ENCODE measurements around the gene PIANP.
A peak's percentile ranks its signal among the peaks of the same experiment; 100 is the strongest.

The PIANP gene

GRCh38 chr12:6703631-6704030, 3.0 kb upstream of the PIANP start:
- DNase-seq, result no peak

DNA sequence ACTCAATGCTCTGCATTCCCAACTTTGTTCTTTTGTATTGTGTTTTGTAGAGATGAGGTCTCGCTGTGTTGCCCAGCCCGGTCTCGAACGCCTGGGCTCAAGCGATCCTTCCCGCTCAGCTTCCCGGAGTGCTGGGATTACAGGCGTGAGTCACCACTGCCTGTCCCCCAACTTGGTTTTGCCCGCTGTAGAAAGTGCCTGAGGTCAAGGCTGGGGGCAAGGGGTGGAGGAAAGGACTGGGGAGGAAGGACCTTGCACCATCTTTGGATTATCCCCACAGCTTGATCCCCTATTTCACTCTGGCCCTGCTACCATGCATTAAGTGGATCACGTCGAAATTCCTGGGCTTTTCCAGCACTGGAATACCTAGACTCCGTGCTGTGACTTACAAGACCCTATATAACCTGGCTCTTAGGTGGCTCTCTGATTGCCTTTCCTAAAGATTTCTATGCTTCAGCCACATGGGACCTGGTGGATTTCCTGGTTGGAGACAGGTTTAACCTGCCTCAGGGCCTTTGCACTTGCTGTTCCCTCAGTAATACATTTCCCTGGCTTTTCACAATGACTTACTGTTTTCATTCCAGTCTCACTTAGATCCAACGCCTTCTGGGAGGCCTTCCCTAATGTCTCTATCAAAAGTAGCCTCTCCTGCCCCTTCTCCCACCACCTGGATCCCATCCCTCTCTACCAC, 608 bp upstream of the PIANP start:
- DNase-seq, result no peak

DNA sequence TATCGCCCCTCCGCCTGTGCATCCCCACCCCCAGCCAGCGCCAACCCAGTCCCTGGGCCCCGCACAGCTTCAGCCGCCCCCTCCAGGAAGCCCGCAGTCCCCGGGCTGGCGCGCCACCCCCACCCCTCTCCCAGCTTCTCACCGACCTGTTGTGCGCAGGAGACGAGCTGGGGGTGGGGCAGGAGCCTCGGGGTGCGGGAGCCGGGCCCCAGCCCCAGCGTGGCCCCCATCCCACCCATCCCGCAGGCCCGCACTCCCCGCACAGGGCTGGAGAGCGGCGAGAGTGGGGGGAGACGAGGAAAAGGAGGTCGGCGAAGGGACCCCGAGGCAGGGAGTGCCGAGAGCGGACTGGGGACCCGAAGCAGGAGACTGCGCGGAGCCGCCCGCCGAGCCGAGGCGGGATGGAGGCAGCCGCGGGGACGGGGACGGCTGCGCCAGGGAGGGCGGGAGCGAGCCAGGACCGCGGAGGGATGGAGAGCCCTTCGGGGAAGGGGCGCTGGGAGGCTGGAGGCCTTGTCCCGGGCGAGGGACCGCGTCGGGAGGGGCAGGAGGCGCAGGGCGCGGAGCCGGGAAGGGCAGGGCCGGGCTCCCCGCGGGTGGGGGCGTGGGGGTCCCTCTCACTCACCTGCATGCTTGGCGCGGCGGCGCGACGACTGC, 498 bp downstream of the PIANP start:
- no peak for DNase-seq

- no peak for DNase-seq
Measured at GRCh38 chr12:6699259-6699988, 1.2 kb downstream of the PIANP start.

GRCh38 chr12:6698352-6699046, 2.1 kb downstream of the PIANP start:
- no peak for DNase-seq

GRCh38 chr12:6697584-6698351, 2.8 kb downstream of the PIANP start:
- no peak for DNase-seq

DNA sequence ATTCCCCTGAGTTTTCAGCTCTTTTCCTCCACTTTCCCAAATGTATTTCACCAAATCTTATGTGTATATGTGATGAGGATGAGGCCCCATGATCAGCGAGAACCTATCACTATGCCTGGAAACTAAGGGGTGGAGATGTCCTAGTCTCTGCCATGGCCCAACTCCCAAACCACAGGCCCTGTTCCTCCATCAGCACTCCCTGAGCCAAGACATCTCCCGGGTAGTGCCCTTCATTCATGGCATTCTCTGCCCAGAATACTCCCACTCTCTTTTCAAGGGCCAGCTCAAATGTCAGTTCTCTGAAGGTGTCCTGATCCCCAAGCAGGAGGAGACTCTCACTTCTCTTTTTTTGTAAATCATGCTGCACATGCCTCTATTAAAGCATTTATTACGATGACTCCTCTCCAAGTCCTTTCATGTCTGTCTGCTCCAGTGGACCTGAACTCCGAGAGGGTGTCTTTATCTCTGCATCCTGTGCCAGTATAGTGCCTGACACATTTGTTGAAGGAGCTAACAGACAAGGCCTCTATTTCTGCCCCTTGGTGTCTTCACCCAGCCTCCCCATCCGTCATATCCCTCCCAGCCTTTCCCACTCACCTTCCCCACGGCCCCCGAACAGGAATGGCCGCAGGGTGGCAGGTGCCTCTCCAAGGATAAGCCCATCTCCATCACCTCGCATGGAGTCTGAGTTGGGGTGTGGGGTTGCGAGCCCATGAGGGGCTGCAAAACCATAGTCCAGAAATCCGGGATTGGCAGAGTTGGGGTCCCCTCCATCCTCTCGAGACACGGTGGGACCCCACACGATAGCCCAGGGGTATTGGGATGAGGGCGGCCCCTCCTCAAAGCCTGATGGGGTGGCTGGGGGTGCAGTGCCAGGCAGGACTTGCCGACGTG, 3.7 kb downstream of the PIANP start:
- DNase-seq, result no peak

GRCh38 chr12:6695313-6696045, 5.1 kb downstream of the PIANP start:
- DNase-seq, result no peak

DNA sequence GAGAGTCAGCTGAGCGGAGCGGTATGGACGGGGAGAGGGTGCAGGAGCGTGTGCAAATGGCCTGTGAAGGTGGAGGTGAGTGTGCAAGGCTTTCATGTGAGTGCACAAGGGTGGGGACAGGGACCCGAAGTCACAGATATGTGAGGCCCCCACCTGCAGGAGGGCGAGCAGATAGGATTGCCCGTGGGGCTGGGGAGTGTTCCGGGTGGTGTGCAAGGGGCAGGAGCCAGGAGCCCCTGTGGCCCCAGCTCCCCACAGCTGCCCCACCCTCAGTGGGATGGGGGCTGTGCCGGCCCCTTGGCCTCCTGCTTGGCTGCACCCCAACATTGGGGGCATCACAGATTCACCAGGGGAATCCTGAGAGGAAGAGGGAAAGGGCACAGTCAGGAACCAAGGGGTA, 5.9 kb downstream of the PIANP start:
- no peak for DNase-seq

GRCh38 chr12:6693832-6694355, 6.7 kb downstream of the PIANP start:
- DNase-seq, result no peak

DNA sequence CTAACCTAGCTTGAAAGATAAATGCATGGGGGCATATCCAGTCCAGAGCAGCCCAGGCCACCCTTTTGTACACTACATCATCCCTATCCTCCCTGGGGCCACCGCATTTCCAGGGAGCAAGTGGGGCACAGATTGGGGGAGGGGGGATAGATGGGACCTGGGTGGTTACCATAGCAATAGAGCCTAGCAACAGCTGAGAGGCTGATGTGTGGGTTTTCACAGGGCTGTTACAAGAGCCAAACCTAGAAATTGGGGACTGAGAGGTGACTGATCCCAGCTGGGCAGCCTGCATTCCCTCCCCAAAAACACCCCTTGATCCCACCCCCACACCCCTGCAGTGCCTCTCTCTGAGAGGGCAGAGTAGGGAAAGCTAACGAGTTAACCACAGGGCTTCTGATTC, 7.7 kb downstream of the PIANP start:
- DNase-seq, result no peak

GRCh38 chr12:6691473-6691872, 9.1 kb downstream of the PIANP start:
- no peak for DNase-seq

GRCh38 chr12:6688999-6689882, 11.4 kb downstream of the PIANP start, which contains the start of gene ZNF384:
Gene ZNF384 (minus strand): TSS chr12:6689375. CDS start chr12:6679520, 9,855 bp downstream.
- DNase-seq, result peak; percentile 94

- no peak for DNase-seq
Measured at GRCh38 chr12:6688543-6688998, 12.0 kb downstream of the PIANP start.

- DNase-seq, result no peak
Measured at GRCh38 chr12:6685814-6686213, 14.8 kb downstream of the PIANP start.

- no peak for DNase-seq
Measured at GRCh38 chr12:6684609-6685008, 16.0 kb downstream of the PIANP start.

DNA sequence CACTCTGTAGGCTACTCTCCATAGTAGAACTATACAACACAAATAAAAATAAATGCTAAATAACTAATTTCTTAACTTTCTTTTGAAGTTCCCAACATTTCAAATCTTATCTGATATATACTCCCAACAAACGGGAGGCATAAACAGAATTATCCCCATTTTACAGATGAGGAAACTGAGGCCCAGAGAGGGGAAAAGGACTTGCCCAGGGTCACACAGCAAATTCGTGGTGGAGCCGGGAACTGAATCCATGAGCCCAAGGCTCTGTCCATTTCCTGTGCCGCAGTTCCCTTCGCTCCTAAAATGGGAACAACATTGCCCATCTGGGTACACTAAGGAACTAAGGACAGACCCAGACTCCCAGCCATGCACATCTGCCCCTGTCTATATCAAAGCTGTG, 23.7 kb downstream of the PIANP start:
- no peak for DNase-seq

- no peak for DNase-seq
Measured at GRCh38 chr12:6672143-6672542, 28.5 kb downstream of the PIANP start.

DNA sequence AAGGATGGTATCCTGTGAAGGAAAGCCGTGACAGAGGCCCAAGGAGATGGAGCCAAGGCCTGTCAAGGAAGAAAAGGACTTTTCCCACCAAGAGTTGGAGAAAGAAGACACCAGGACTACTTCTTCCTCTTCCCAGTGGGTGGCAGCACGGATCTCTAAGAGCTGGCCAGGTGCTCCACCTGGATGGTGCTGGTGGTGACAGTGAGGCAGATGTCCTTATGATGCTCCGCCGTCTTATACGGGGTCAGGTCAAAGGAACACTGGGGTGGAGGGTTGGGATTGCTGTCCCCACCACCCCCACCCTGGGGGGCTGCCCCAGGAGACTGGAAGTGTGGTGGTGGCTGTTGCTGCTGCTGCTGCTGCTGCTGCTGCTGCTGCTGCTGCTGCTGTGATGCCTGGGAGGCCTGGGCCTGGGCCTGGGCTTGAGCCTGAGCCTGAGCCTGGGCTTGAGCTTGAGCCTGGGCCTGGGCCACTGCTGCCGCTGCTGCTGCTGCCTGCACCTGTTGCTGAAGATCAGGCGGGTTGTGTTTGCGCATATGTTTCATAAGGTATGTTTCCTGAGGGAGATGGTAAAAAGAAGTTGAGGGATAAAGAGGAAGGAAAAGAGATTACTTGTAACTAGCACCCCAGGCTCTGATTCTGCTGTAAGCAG, 32.9 kb downstream of the PIANP start:
- DNase-seq, result no peak

All from NCI-H510A (cell line).